Activated CD4-positive, alpha-beta T cell treated with anti-CD3 and anti-CD28 coated beads, Interleukin-2, amount 50 U/mL, for 16 hours (primary cell): Measurements from ENCODE around the gene CPNE7.
A peak's percentile ranks its signal among the peaks of the same experiment; 100 is the strongest.

Source experiments
- DNase-seq: peaks from one replicate; pipeline ENCODE4 v3.0.0-alpha.2; 2020

Gene CPNE7

GRCh38 chr16:89549007-89549700 lies 26.4 kb upstream of the CPNE7 start:
- DNase-seq, result no peak

- no peak for DNase-seq
Measured at GRCh38 chr16:89550421-89551007, 25.0 kb upstream of the CPNE7 start.

DNA sequence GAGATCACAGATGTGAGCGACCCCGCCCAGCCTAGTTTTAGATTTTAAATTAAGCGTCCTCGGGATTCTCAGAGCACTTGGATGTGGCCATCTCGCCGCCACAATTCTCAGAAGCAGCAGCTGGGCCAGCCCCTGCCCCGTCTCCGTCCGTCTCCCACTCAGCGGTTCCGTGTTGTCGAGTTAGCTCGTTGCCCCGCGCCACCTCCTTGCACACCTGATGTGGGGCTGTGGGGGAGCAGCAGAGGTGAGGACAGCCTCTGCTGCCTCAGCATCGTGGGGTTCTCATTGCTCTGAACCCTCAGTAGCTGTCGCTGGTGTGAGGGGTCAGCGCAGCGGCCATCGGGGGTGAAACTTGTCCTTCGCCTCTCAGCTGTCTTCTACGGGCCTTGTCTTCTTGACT lies 23.2 kb upstream of the CPNE7 start:
- DNase-seq, result no peak

DNA sequence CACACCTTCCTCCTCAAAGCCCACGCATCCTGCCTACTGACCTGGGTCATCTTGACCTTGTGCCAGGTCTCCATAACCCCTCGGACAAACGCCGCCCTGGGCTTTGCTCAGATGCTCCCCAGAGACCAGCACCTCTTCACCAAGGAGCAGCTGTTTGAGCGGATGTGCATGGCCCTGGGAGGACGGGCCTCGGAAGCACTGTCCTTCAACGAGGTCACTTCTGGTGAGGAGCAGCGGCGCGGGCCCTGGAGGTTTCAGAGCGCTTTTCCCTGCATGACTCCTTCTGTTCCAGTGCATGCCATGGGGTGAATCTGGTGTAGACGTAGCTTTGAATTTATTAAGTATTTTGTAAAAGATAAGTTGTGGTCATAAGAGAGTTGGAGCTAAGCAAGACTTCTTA lies 22.6 kb upstream of the CPNE7 start:
- DNase-seq, result no peak

- no peak for DNase-seq
Measured at GRCh38 chr16:89553733-89554132, 21.8 kb upstream of the CPNE7 start.

GRCh38 chr16:89554343-89554742 lies 21.2 kb upstream of the CPNE7 start:
- DNase-seq, result no peak

DNA sequence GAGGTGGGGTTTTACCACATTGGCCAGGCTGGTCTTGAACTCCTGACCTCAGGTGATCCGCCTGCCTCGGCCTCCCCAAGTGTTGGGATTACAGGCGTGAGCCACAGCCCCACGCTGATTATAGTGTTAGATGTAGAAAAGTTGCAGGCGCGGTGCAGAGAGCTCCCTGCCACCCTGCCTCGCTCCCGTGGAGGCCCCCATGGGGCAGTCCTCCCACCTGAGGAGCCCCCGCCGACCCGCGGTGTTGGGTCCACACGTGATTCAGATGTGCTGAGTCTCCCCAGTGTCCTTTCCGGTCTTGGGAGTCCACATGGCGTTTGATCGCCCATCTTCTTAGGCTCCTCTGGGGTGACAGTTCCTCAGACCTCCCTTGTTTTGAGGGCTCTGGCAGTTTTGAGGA lies 20.3 kb upstream of the CPNE7 start:
- no peak for DNase-seq

DNA sequence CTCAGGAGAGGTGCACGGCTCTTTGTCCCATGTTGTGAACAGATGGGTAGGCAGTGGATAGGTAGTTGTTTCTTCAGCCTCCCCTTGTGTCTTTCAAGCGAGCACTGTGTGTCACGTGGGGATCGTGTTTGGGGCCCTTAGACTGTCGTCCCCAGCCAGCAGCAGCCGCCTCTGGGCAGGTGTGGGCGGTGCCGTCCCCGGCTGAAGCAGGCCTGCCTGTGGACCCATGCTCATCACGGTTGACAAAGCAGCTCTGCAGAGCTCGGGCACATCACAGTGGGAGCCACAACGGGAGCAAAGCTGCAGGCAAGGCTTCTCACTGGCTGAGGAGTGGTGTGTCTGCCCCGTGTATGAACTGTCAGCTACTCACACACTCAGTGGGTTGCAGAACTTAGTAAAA lies 19.8 kb upstream of the CPNE7 start:
- no peak for DNase-seq

DNA sequence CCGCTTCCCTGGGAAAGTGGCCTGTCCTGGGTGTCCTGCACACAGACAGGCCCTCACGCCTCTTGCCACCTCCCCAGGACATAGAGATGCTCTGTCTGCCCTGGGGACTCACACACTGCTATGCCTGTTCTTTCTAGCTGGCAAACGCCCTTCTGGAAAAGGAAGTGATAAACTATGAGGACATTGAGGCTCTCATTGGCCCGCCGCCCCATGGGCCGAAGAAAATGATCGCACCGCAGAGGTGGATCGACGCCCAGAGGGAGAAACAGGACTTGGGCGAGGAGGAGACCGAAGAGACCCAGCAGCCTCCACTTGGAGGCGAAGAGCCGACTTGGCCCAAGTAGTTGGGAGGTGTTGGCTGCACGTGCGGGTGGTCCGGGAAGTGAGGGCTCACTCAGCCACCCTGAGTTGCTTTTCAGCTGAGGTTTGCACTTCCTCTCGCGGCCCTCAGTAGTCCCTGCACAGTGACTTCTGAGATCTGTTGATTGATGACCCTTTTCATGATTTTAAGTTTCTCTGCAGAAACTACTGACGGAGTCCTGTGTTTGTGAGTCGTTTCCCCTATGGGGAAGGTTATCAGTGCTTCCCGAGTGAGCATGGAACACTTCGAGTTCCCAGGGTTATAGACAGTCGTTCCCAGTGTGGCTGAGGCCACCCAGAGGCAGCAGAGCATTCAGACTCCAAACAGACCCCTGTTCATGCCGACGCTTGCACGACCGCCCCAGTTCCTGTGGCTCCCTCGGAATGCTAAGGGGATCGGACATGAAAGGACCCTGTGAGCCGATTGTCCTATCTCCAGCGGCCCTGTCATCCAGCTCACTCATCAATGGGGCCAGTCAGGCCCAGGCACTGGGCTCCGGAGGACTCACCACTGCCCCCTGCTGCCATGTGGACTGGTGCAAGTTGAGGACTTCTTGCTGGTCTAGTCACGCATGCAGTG lies 18.5 kb upstream of the CPNE7 start:
- DNase-seq, result peak; percentile 83

GRCh38 chr16:89557690-89558490 lies 17.7 kb upstream of the CPNE7 start:
- no peak for DNase-seq

DNA sequence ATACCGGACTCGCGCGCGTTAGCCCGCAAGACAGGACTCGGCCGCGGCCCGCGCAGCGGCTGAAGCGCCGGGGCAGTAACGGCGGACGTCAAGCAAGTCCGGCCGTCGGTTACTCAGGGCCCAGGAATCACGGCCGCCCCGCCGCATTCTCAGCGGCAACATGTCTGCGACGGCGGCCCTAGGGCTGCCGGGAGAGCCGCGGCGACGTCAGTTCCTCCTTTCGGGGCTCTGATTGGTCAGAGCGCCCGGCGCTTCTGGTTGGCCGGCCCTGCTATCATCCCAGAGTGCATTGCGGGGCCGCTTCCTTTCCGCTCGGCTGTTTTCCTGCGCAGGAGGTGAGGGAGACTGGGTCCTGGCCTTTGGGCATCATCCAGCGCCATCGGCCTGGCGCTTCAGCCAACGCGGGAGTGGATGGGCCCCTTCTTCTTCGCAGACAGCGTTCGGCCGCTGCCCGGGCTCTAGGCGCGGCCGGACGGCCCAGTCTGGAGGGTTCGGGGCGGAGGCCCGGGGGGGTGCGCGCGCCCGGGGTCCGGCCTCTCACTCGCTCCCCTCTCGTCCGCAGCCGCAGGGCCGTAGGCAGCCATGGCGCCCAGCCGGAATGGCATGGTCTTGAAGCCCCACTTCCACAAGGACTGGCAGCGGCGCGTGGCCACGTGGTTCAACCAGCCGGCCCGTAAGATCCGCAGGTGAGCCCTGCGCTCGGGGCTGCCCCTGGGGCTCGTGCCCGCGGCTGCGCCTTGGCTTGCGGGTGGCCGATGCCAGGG lies 15.0 kb upstream of the CPNE7 start, which contains the start of gene RPL13:
RPL13 (plus strand) TSS at position 305 of the 764 bp plus-strand sequence; CDS start at position 583, 278 bp downstream.
- DNase-seq, result peak; percentile 97

DNA sequence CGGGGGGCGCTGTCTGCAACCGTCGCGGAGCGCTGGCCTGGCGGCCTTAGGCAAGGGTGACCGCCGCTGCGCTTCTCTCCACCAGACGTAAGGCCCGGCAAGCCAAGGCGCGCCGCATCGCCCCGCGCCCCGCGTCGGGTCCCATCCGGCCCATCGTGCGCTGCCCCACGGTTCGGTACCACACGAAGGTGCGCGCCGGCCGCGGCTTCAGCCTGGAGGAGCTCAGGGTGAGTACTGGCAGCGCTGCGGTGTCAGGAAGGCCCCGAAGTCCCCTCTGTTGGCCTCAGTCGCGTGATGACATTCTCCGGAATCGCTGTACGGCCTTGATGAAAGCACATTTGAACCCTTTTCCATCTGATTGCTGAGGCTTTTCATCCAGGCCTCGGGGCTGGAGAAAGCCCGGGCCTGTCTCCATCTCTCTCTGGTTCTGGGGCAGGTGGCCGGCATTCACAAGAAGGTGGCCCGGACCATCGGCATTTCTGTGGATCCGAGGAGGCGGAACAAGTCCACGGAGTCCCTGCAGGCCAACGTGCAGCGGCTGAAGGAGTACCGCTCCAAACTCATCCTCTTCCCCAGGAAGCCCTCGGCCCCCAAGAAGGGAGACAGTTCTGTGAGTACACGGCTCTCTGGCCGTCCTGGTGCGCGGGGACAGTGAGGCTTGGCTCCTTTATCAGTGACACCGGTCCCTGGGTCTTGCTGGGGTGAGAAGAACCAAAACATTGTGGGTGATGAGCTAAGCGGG lies 14.2 kb upstream of the CPNE7 start:
- no peak for DNase-seq

DNA sequence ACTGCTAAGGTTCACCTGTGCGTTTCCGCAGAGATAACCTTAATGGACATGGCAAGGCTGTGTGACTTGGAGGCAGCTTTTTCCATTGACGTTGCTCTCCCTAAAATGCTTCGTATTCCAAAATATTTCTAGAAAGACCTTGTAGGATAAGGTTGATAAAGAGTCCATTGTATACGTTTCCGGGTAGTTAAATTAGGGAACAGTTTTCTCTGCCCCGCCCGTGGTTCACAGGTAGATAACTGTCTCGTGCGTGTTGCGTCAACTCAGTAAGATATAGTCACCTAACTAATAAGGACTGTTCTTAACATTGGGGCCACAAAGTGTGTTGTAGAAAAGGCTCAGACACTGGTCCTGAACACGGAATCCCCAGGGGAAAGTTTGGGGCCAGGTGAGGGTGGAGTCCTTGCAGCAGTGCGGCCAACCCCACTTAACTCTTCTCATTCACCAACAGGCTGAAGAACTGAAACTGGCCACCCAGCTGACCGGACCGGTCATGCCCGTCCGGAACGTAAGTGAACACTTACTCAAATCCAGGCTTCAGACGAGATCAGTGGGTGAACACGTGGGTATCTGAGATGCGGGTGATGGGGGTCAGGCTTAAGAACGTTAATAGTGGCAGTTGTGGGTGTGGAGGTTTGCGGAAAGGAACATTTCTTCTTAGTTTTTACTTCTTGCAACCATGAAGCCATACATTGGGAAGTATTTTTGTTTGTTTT lies 13.5 kb upstream of the CPNE7 start:
- no peak for DNase-seq

- DNase-seq, result no peak
Measured at GRCh38 chr16:89562939-89563338, 12.6 kb upstream of the CPNE7 start.

GRCh38 chr16:89563639-89564392 lies 11.7 kb upstream of the CPNE7 start:
- no peak for DNase-seq

DNA sequence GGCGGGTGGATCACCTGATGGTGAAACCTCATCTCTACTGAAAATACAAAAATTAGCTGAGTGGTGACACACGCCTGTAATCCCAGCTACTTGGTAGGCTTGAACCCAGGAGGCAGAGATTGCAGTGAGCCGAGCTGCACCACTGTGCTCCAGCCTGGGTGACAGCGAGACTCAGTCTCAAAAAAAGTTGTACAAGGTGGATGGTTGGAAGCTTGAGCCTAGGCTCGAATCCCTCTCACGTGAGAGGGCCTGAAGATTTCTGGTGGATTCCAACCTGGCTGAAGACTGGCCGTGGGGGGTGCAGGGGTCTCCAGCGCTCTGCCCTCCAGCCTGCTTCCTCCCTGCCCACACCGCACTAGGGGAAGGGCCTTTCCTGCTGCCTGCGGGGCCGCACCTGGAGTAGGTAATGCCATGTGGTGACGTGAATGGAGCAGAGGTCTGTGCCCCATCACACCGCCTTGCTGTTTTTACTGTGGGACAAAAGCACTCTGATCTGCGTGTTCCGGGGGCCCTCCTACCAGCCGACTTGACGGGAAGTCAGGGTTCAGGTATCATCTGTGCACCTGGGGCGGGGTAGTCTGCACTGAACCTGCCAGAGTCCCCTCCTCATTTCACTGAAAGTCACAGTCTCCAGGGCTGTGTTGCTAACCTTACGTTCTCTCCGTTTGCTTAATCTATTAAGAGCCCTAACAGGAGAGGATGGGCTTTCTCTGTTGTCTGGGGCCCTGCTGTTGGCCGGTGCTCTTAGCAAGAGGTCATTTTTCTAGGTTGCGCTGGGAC lies 10.9 kb upstream of the CPNE7 start:
- peak; percentile 36 for DNase-seq

GRCh38 chr16:89565256-89565505 lies 10.4 kb upstream of the CPNE7 start:
- DNase-seq, result no peak

GRCh38 chr16:89565506-89566372 lies 9.8 kb upstream of the CPNE7 start:
- DNase-seq, result peak; percentile 78
